HG03103 (cell line): ENCODE results near the gene RAB7A.
A peak's percentile ranks its signal among the peaks of the same experiment; 100 is the strongest.

Experiments used
- ATAC-seq: cut with Tn5 transposase; IDR thresholded peaks from one replicate; pipeline ENCODE4 v1.9.1; 2021; ENCODE audit warnings: low read depth; ENCODE audit not compliant: unreplicated experiment

RAB7A gene

DNA sequence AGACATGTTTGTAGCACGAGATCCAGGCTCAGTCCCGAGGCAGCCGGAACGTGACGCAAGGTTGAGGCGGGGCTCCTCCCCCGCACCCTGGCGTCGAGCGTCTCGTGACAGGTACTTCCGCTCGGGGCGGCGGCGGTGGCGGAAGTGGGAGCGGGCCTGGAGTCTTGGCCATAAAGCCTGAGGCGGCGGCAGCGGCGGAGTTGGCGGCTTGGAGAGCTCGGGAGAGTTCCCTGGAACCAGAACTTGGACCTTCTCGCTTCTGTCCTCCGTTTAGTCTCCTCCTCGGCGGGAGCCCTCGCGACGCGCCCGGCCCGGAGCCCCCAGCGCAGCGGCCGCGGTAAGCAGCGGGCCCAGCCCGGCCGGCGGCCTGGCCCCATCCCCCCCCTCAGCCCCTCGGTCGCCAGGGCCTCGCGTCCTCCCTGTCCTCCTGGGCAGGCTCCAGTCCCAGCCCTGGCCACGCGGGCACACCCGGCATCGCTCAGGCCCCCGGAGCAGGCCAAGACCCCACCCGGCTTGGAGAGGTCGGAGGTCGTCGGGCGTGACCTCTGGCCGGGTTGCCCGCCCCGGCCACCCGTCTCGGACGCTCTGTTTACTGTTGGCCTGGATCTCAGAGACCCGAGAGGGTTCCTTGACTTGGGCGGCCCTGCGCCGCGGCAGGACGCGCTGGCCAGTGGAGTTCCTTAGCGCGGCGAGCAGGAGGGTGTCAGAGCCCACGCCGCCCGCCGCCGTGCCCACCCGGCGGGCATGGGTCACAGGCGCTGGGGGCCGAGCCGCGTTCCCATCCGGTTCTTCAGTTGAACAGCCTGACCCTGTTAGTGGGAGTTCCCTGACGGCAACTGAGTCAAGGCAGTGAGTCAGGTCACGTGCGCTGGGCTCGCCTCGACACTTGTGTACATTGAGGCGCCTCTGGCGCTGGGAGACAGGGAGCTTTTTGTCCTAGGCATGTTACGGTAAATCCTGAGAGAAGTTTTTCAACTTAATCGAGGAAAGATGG is at the start of gene RAB7A:
Gene RAB7A (plus strand): TSS at position 161 of the 994 bp plus-strand sequence. CDS start 69,185 bp downstream, outside the sequence.
- peak; percentile 94 for ATAC-seq

DNA sequence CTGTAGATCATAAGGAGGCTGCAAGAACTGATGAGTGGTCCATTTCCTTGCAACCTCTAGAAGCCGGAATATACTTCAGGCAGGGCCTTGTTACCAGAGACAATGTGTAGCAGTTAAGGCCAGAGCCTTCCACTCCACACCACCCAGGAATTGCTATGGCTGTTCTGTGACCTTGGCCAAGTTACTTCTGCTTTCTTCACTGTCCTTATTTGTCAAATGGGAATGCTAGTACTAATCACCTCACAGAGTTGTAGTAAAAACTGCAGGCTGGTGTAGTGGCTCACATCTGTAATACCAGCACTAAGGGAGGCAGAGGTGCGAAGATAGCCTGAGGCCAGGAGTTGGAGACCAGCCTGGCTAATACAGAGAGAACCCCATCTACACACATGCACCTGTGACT is 46.6 kb upstream of the RAB7A start:
- no peak for ATAC-seq

DNA sequence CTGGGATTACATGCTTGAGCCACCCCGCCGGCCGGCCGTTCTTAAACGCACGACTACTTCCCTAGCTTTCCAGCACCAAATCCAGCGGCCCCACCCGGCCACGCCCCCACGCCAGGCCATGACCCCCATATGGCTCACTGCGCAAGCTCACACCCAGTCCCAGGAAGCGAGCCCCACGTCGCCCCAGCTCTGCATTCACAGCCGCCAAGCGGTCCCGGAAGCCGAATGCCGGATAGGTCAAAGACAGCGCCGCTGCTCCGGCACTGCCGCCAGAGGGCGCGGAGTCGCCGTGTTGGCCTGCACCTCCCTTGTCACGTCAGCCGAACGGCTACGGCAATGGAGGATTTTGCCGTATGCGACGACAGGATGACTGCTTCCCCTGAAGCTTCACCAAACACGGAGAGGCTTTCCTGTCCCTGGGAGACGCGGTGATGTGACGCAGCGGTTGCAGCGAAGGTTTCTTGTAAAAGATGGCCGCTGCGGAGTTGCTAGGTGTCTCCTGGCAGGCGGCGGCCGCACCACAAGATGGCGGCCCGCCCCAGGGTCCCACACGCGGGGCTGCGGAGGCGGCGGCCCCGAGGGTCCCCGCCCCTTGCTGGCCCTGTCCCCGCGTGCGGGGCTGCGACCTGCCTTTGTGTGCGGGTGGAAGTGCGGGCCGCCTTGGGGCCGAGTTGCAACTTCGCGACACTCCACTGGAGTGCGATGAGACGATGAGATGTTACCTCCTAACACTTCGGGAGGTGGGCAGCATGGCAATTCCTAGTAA is 45.2 kb upstream of the RAB7A start:
- ATAC-seq = peak; percentile 95

DNA sequence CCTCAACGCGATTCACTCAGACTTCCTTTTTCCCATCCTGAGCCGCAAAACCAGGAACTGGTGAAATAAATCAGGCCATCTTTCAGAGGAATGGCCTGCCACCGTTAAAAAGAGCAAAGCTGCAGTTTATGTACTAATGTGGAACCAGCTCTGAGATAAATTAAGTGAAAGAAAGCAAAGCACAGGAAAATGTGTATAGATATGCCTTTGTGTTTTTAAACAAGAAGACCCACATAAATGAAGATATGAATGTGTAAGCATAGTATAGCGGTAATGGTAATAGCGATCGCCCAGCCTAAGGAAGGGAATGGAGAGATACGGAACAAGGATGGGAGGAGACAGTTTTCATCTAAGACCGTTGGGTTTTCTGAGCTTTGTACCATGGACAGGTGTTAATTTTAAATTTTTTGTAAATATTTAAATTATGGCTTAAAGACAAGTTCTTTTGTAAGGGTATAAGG is 44.6 kb upstream of the RAB7A start:
- no peak for ATAC-seq

DNA sequence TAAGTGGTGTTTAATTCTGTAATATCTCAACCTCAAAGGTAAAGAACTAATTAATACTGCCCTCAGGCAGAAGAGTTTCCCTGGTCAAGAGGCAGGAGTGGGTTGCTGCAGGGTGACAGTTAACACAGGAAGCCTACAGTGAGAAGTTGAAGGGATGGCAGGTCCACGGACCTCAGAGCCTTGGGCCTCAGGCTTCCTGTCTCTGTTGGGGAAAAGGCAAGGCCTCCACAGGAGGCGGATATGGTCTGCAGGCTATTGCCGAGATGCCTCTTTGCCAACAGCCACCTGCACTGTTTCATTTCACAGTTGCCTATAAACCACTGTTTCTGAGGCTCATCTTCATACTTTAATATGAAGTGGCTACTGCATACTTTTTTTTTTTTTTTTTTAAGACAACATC is 42.0 kb upstream of the RAB7A start:
- no peak for ATAC-seq

DNA sequence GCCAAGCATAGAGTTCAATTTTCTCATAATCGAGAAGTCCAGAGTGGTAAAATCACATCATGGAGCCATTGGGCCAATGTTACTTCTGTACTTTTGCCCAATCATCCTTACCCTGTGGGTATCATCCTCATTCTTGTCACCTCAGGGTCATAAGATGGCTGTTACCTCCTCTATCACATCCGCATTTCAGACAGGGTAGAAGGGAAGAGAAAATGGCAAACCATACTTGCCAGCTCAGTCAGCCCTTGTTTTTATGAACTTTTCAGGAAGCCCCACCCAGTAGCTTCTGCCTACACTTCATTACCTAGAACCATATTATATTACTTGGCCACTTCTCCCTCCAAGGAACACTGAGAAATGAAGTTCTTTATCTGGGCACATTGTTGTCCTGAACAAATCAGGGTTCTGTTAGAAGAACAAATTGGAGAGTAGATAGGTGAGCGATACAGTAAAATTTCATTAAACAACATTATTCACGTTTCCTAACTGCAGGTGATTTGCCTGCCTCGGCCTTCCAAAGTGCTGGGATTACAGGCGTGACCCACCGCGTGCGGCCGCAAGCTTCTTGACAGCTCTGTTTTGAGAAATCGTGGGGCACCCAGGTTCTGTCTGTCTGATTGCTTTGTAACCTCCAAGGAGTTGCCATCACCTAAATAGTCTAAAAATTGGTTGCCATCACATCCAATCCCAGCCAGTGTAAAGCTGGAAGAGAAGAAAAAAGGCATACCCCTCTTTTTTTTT is 40.8 kb upstream of the RAB7A start:
- no peak for ATAC-seq

DNA sequence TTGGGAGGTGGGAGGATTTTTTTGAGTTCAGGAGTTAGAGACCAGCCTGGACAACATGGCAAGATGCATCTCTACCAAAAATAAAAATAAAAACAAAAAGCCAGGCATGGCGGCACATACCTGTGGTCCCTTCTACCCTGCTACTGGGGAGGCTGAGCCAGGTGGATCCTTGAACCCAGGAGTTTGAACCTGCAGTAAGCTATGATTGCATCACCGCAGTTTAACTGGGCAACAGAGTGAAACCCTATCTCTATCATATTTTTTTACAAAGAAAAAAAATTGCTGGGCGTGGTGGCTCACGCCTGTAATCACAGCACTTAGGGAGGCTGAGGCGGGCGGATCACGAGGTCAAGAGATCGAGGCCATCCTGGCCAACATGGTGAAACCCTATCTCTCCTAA is 39.5 kb upstream of the RAB7A start:
- ATAC-seq = no peak

DNA sequence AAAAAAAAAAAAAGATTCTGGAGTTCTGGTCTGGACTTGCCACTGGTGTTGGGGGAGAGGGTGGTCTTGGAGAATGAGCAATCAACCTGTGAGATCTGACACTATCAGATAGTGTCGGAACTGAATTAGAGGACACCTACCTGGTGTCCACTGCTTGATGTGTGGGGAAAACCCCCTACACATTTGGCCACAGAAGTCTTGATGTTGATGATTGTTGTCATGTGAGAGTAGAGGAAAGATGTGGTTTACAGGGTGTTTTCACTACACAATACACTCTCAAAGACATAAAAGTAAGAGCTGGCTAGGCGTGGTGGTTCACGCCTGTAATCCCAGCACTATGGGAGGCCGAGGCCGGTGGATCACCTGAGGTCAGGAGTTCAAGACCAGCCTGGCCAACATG is 36.9 kb upstream of the RAB7A start:
- ATAC-seq = no peak

DNA sequence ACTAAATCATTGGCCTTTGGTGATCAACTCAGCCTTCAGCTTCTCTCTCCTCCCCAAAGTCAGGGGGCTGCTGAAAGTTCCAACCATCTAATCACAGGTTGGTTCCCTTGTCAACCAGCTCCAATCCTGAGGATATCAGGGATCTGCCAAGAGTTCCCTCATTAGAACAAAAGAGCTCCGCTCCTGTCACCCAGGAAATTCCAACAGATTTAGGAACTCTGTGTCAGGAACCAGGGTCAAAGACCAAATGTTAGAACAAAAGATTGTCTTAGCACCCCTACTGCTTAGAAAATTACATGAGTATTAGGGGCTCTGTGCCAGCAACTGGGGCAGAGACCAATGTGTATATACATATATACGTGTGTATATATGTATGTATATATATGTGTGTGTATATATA is 32.3 kb upstream of the RAB7A start:
- no peak for ATAC-seq

DNA sequence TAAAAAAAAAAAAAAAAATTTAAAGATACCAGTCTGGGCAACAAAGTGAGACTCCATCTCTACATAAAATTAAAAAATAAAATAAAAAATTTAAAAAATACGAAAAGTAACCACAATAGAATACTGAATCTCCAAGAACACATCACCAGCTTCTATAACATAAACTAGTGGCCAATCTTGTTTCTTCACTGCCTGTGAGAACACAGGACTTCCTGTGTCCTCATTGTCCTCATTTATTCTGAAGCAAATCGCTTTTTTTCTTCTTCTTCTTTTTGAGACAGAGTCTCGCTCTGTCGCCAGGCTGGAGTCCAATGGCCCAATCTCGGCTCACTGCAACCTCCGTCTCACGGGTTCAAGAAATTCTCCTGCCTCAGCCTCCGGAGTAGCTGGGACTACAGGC is 28.6 kb upstream of the RAB7A start:
- ATAC-seq = no peak

DNA sequence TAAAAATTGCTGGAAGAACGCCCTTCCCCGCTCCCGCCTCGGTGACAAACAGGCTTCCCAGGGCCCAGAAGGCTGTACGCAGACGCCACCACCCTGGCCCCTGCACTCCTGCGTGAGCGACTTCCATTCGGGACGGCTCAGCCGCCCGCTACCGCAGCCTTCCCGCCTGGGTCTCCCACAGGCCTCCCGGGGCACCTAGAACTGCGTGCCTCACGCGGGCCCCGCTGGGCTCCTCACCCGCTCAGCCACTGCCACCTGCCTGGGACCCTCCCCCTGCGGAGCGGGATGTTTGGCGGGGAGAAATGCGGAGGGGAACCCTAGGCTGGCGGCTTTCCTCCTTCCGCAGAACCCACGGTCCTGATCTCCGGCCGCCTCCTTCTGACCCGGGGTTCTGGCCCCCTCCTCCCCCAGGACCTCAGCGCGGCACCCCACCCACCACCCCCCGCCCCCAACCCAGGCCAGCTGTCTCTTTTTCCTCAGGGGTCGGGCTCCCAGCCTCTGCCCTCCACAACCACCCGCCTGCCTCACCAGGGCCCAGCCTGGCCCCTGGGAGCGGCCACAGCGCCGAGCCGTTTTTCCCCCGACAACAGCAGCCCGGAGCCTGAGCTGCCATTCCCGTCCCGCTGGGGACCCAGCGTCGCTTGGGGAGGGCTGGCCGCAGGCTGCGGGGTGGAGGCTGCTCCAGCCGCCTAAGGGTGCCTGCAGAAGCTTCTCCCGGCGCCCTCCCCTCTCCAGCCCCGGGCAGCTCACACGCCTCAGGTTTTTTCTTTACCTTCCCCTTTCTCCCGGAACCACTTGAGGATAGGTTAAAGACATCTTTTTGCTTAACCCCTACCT is 27.6 kb upstream of the RAB7A start:
- no peak for ATAC-seq

DNA sequence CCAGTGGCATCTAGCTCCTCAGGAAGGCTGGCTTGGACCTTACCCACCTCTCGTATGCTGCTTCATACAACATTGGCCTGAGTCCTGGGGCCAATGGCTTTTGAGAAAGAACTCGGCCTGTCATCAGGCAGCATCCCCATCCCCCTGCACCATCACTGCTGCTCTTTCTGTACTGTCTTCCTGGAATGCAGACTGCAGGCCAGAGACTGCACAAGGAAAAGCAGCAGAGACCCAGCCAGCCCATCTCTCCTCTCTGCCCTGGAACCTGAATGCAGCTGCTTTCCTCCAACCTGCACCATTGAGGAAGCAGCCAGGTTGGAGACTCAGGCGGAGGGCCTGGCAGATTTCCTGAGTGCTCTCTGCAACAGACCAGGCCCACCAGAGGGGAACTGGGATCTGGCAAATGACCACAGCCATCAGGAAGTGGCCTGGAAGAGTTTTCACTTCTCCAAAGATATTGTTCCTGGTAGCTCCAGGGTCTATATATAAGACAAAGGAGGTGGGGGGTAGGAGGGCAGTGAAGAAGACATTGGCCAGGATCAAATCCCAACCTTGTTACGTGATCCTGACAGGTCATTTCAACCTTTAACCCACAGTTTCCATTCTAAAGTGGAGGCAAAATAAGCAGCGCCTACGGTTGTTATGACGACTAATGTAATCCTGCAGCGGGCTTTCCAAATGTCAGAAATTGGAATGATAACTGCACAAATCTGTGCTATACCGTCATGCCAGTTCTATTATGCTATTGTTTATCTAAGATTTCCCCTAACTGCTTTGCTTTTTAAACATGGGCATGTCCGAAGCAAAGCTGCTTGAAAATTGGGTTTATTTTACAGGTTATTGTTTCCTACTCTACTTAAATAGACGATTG is 24.4 kb upstream of the RAB7A start:
- no peak for ATAC-seq

DNA sequence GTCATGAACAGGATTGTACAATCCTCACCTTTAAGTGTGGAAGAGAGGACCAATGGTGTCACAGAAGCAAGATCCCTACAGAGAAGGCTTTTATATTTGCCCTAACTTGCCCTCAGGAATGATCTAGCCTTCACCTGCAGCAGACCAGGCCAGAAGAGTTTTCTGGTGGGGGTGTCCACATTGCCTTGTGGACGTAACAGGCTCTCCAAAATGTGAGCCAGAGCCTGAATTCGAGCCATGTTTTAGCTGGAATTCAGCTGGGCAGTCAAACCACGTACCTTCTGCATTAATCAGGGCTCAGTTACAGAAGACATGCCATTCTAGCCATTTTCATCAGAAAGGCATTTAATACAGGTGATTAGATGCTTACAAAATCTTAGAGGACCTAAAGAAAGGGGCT is 23.6 kb upstream of the RAB7A start:
- ATAC-seq = no peak

DNA sequence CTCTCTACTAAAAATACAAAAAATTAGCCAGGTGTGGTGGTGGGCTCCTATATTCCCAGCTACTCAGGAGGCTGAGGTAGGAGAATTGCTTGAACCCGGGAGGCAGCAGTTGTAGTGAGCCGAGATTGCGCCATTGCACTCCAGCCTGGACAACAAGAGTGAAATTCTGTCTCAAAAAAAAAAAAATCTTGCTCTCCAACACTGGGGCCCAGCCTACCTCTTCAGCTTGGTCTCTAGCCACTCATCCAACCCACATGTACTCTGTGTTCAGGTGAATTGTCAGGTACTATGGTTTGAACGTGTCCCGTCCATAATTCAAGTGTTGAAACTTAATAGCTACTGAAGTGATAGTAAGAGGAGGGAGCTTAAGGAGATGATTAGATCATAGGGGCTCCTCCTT is 22.4 kb upstream of the RAB7A start:
- ATAC-seq = no peak

DNA sequence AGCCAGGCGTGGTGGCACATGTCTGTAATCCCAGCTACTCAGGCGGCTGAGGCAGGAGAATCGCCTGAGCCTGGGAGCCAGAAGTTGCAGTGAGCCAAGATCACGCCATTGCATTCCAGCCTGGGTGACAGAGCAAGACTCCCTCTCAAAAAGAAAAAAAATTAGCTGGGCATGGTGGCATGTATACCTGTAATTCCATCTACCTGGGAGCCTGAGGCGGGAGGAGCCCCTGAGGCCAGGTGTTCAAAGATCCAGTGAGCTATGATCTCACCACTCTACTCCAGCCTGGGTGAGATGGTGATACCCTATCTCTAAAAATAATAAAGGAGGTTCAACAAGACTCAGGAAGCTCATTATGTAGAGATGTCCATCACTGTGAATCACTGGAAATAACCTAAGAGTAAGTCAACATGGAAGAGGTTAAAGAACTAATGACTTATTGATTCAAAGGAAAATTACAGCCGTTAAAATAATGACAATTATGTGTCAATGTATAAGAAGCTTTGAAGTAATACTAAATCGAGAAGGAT is 19.8 kb upstream of the RAB7A start:
- no peak for ATAC-seq

DNA sequence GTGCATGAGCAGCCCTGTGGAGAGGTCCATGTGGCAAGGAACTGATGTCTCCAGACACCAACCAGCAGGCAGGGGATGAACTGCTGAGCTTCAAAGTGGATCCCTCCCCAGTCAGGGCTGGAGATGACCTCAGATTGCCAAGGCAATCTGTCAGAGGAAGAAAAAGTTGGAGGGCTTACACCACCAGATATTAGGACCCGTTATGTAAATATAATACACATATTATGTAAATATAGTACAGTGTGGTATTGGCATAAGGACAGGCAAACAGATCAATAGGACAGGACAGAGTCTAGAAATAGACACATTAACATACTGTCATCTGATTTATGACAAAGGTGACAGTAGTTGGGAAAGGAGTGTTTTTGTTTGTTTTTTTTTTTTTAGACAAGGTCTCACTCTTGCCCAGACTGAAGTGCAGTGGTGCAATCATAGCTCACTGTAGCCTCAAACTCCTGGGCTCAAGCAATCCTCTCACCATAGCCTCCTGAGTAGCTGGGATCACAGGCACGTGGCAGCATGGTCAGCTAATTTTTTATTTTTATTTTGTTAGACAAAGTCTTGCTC is 18.0 kb upstream of the RAB7A start:
- ATAC-seq = no peak

DNA sequence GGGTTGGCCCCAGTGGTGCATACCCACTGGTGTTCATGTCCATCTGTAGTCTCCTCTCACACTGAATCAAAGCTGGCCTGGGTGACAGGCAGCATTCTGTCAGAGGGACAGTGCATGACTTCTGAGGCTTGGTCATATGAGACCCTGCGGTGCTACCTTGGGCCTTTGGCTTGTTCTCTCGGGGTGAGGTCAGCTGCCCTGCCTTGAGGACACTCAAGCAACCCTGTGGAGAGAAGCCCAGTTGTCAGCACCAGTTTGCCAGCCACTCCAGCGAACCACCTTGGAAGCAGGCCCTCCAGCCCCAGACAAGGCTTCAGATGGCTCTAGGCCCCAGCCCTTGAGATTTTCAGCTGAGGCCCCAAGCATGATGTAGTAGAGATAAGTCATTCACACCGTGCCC is 16.9 kb upstream of the RAB7A start:
- ATAC-seq = no peak

DNA sequence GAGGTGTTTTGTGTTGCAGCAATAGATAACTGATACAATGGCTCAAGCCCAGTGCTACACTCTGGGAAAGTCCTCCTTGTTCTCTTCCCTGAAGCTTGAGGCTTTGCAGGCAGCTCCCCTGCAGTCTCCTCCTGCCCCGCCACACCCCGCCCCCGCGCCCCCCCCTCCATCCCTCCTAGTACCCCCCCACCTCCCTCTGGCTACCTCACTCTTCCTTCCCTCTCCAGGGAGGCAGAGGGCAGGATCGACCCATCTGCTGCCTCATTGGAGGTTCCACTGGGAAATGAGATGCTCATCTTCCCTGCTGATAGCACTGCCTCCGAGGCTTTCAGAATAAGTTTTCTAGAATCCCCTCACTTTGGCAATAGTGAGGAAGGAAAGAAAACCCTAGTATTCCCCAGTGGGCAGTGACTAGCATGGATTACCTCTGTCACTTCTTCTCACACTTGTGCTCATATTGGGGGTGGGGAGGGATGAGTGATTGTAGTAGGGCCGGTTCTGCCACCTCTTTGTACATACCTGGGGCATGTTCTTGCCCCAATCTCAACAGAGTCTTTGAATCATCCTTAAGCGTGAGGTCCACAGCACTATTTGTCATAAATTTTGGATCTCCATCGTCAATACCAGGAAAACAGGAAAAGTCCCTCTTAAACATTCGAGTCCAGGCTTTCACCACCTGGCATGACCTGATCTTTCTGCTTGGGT is 16.3 kb upstream of the RAB7A start:
- no peak for ATAC-seq
